GM18873 (cell line): ENCODE measurements around the gene NDEL1.
"Not testable (repeated sequence)": the region's sequence is repeated elsewhere in the genome, so short reads cannot be mapped to it uniquely, and the experiment has no call there.

Experiments
- ATAC-seq: cut with Tn5 transposase; IDR thresholded peaks from one replicate; pipeline ENCODE4 v1.9.1; 2021; ENCODE audit warnings: mild to moderate bottlenecking, moderate library complexity, moderate number of reproducible peaks; ENCODE audit not compliant: unreplicated experiment, low FRiP score

Gene NDEL1, protein sequence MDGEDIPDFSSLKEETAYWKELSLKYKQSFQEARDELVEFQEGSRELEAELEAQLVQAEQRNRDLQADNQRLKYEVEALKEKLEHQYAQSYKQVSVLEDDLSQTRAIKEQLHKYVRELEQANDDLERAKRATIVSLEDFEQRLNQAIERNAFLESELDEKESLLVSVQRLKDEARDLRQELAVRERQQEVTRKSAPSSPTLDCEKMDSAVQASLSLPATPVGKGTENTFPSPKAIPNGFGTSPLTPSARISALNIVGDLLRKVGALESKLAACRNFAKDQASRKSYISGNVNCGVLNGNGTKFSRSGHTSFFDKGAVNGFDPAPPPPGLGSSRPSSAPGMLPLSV

GRCh38 chr17:8435245-8436168 is at the start of gene NDEL1:
Gene NDEL1 (plus strand): TSS chr17:8435884. CDS start chr17:8444272, 8,388 bp downstream.
- ATAC-seq = peak; percentile 91

- ATAC-seq = no peak
These were observed 48.8 kb upstream of the NDEL1 start for GRCh38 chr17:8386841-8387240.

GRCh38 chr17:8387914-8388651 is 47.6 kb upstream of the NDEL1 start:
- no peak for ATAC-seq

GRCh38 chr17:8391711-8392110 is 44.0 kb upstream of the NDEL1 start:
- no peak for ATAC-seq

- ATAC-seq = no peak
These were observed 43.4 kb upstream of the NDEL1 start for GRCh38 chr17:8392274-8392673.

DNA sequence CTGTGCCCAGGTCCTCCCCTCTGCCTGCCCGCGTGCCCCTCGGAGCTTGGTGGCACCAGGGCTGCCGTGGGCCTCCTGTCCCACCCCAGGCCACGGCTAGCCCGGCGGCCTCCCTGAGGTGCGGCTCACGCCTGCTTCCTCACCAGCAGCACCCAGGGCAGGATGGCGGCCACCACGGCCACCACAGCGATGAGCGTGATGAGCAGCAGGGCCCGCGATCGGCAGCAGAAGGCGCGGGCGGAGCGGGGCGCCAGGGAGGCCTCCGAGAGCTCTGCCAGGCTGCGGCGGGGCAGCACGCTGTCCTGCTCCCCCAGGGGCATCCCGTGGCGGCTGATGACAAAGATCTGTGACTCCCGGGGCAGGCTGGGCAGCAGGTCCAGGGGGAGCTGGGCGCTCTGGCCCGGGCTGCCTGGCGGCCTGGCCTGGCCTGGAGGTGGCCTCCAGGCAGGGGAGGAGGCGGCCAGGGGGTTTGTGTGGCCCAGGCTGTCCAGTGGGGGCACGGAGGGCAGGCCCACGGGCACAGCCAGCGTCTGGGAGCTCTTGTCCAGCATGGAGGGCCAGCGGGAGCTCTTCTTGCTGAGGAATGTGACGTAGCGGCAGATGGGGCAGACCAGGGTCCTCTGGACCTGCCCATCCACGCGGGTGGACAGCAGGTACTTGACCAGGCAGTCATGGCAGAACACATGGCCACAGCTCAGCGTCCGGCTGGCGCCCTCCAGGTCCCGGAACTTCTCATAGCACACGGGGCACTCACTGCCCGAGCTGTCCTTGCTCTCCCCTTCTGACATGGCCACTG is 42.8 kb upstream of the NDEL1 start:
- no peak for ATAC-seq

DNA sequence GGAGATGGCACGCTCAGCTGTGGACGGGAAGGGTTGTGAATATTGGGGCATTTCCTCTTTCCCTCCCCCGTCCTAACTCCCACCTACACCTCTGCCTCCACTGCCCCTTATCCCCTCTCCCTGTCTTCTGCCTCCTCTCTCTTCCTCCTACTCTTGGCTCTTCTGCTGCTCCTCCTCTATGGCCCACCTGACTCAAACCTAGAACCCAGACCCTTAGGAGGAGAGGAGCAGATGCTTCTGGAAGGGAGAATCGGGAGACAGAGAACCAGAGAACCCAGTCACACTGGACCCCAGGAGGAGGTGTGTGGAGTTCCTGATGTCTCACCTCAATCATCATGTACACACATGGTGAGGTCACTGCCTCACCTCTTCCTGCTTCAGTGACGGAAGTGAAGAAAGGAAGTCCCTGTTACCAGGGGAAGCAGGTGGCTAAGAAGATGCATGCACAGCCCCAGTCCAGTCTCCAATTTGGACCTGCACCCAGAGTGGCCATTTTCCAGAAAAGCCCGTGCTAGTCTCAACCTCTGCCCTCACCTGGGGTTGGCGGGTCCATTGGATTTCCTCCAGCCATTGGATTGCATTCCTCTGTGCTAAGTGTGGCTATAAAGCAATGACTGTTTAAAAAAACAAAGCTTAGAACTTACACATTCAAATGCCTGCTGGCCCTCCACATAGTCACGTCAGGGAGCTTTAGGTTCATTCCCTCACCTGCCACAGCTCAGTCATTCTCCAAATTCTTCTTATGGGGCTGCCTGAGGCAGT is 42.0 kb upstream of the NDEL1 start:
- no peak for ATAC-seq

- ATAC-seq = not testable (repeated sequence)
These were observed 41.2 kb upstream of the NDEL1 start for GRCh38 chr17:8394497-8394896.

DNA sequence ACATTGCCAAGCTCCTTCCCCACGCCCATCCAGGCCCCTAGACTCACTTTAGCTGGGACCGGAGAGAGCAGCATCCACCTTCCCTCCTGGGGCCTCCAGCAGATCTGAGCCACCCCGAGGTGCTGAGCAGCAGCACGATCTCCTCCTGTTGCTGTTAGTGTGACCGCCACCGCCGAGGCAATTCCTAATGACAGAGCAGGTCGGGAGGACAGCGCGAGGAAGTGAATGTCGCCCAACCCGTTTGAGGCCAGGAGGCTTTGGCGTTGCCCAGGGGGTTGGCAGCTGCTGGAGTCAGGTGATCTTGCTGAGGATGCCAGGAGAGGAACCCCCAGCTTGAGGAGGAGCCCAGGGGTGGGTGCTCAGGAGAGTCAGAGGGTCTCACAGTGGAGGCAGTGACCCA is 38.0 kb upstream of the NDEL1 start, which contains the start of gene RNF222:
Gene RNF222 (minus strand): TSS at position 192 of the 400 bp plus-strand sequence. CDS start 4,366 bp downstream, outside the sequence.
- ATAC-seq = no peak

- no peak for ATAC-seq
These were observed 36.7 kb upstream of the NDEL1 start for GRCh38 chr17:8398980-8399379.

GRCh38 chr17:8401107-8401506 is 34.6 kb upstream of the NDEL1 start:
- ATAC-seq = no peak

DNA sequence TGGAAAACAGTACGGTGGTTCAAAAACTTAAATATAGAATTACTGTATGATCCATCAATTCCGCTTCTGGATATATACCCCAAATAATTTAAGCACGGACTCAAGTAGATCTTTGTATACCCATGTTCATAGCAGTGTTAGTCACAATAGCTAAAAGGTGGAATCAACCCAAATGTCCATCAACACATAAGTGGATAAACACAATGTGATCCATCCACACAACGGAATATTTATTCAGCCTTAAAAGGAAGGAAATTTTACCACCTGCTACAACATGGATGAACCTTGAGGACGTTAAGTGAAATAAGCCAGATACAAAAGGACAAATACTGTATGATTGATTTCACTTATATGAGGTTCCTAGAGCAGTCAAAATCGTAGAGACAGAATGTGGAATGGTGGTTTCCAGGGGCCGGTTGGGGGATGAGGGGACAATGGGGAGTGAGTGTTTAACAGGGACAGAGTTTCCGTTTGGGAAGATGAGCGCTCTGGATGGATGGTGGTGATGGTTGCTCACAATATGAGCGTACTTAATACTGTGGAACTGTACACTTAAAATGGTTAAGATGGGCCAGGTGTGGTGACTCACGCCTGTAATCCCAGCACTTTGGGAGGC is 32.7 kb upstream of the NDEL1 start:
- no peak for ATAC-seq

DNA sequence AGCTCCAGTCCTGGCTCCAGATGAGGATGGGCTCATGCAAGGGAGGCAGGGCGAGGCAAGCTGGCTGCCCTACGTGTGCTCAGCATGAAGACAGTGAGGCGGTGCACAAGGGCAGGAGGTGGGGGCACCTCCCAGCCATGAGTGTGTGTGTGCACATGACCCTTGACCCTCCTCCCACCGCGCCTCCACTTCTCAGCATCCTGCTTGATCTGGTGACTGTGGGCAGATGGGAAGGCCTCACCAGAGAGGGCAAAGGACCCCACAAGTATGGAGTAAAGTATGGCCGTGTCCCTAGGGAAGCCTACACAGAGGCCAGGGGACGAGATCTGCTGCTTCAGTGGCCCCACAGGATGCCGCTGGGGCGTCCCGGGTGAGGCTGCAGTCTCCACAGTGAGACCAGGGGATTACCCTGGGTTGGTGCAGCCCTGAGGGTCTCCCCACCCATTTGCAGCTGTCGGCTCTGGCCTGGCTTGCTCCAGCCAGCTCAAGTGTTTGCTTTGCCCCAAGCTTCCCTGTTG is 30.1 kb upstream of the NDEL1 start:
- ATAC-seq = no peak

DNA sequence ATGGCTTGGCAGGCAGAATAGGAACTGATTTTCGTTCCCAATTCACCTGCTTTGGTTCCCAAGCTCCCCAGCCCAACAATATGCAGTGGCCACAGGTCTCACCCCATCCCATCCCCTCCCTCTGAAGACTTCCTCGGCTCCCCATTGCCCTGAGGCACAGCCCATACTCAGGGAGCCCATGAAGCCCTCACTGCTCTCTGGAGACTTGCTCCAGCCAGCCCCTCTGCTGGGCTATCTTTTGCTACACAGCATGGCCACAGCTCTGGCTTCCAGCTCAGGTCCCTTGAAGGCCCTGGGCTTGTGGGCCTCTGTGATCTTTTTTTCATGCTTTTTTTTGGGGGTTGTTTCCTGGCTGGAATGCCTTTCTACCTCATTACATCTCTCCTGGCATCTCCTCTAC is 29.5 kb upstream of the NDEL1 start:
- ATAC-seq = no peak

GRCh38 chr17:8408371-8408770 is 27.3 kb upstream of the NDEL1 start:
- ATAC-seq = no peak

DNA sequence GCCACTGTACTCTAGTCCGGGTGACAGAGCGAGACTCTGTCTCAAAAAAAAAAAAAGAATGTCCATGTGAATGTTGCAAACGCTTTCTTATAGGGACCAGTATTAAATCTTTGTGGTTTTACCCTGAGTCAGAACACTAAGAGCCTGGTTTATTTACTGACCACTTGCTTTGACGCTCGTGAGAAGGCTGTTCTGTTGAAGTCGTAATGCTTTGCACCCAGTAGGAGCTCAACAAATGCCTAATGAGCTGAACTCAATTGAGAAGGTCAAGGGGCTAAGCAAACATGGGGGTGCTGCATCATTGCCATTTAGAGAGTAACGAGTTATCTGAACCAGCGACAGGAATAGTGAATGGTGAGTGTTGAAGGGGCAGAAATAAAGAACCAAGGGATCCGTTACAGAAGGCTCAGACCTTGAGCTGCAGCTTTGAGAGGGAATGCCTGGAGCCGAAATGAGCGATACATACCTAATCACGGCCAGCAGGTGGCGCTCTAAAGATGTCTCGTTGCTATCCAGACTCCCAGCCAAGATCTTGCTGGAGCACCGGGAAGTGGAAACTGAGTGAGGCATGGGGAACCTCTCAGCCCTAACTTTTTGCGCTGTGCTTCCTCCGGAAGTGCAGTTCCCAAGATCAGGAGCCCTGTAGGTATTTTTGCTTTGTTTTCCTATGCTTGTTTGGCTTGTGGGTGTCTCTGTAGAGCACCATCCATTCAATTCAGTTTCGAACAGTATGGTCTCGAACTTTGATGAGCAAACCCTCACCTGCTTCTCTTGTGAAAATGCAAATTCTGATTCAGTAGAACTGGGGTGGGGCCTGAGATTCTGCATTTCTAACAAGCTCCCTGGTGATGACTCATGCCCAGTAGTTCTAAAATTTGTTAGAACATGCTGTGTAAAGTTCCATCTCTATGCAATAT is 25.5 kb upstream of the NDEL1 start:
- no peak for ATAC-seq

- no peak for ATAC-seq
These were observed 24.8 kb upstream of the NDEL1 start for GRCh38 chr17:8410883-8411238.

DNA sequence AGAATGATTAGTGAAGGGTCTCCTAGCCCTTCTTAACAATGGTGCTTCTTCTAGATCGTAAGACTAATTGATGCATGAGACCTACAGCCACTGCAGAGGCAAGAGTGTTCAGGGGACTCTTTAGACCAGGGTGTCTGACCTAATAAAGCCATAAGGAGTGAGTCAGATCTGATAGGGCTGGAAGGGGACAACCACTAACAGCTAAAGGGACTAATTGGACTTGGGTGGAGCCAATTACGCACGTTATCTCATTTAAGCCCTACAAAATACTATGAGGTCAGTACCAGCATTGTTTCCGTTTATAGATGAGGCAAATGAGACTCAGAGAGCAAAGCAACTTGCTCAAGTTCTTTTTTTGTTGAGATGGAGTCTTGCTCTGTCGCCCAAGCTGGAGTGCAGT is 23.6 kb upstream of the NDEL1 start:
- ATAC-seq = no peak
